Measurements from ENCODE around the gene SPOCK2. TPM values are rescaled to one million over a fixed set of nuclear protein-coding genes. Genes with fewer than 3 reads are reported as not detected.

SPOCK2 gene
- total RNA-seq, 1 experiment from 2014 or later = 4.8 TPM

DNA sequence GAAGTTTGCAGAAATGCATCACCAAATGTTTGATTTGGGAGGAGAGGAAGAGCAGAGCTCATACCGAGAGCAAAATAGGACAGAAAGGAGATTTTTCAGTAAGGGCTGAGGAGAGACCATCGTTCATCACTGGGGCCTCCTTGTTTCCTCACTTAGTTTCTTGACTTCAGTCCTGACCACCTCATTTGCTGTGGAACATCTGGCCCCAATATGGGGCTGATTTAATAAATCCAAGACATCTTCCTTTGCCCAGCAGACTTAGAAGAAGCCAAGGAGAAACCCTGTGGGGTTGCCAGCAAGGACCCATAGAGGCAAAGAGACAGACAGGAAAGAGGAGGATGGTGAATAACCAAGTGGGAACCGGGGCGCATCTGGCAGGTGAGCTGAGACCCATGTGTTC lies 63.8 kb downstream of the SPOCK2 start:
- POLR2A ChIA-PET = no interaction called here

DNA sequence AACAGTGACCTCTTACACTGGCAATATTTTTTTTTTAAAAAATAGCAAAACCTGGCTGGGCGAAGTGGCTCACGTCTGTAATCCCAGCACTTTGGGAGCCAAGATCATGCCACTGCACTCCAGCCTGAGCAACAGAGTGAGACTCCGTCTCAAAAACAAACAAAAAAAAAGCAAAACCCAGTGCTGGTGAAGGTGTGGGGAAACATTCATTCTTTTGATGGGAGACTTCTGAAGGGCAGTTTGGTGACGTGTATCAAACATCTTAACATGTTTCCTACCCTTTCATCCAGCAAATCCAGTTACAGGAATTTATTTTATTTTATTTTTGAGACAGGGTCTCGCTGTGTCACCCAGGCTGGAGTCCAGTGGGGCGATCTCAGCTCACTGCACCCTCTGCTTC lies 66.1 kb downstream of the SPOCK2 start:
- CTCF ChIA-PET = no interaction called here
- intact Hi-C loops (cut with micrococcal nuclease; ENCODE audit: unreplicated experiment) = no loop called here
- no peaks in the 10 kb centered on the region for H3K9me3 ChIP-seq (ENCODE audit: control insufficient read depth, insufficient read depth, low read depth, low read length)

More for the DNA sequence above, 63.8 kb downstream of the SPOCK2 start:
- intact Hi-C loops (cut with micrococcal nuclease; ENCODE audit: unreplicated experiment) (no loop called here), in situ Hi-C loops (cut with HindIII; ENCODE audit: low pct_unique_long_range_greater_than_20kb, low sequenced_read_pairs) (no loop called here)
- Histone ChIP-seq H3K36me3 (ENCODE audit: control insufficient read depth, insufficient read depth, low read length) (no peaks in the 10 kb centered on the region), H3K4me1 (ENCODE audit: control insufficient read depth, insufficient read depth, low read length) (peaks cover 12% of the 10 kb centered on the region), H3K9me3 (ENCODE audit: control insufficient read depth, insufficient read depth, low read depth, low read length) (no peaks in the 10 kb centered on the region), H3K27me3 (ENCODE audit: control insufficient read depth, insufficient read depth, low read length) (no peaks in the 10 kb centered on the region), H3K4me3 (ENCODE audit: low read depth in 2 of 2, low read length in 2 of 2) (no peak overlapping the region), H3K27ac (ENCODE audit: low read length) (no peak overlapping the region)
- no peak for TF ChIP-seq SIN3A (IDR thresholded peaks at IDR 0.05; ENCODE audit: borderline replicate concordance, insufficient read depth, low read depth, low read length)
- TF ChIP-seq CTCF (IDR thresholded peaks at IDR 0.05) = no peak
- TF ChIP-seq, protein P1, sequence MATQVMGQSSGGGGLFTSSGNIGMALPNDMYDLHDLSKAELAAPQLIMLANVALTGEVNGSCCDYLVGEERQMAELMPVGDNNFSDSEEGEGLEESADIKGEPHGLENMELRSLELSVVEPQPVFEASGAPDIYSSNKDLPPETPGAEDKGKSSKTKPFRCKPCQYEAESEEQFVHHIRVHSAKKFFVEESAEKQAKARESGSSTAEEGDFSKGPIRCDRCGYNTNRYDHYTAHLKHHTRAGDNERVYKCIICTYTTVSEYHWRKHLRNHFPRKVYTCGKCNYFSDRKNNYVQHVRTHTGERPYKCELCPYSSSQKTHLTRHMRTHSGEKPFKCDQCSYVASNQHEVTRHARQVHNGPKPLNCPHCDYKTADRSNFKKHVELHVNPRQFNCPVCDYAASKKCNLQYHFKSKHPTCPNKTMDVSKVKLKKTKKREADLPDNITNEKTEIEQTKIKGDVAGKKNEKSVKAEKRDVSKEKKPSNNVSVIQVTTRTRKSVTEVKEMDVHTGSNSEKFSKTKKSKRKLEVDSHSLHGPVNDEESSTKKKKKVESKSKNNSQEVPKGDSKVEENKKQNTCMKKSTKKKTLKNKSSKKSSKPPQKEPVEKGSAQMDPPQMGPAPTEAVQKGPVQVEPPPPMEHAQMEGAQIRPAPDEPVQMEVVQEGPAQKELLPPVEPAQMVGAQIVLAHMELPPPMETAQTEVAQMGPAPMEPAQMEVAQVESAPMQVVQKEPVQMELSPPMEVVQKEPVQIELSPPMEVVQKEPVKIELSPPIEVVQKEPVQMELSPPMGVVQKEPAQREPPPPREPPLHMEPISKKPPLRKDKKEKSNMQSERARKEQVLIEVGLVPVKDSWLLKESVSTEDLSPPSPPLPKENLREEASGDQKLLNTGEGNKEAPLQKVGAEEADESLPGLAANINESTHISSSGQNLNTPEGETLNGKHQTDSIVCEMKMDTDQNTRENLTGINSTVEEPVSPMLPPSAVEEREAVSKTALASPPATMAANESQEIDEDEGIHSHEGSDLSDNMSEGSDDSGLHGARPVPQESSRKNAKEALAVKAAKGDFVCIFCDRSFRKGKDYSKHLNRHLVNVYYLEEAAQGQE (IDR thresholded peaks at IDR 0.05; ENCODE audit: insufficient read depth in 1 of 2, low read depth in 2 of 2, low read length in 1 of 2) = no peak
- DNase-seq (ENCODE audit: low read depth, low spot score) (no peak), ATAC-seq (no peak)
- no TSS peak for BruUV-seq (replicated peaks)
- CTCF ChIA-PET = no interaction called here

More for the DNA sequence above, 66.1 kb downstream of the SPOCK2 start:
- no peak for DNase-seq (ENCODE audit: low read depth, low spot score)
- no peak for ATAC-seq
- Histone ChIP-seq H3K4me3 (ENCODE audit: low read depth in 2 of 2, low read length in 2 of 2) (no peak overlapping the region), H3K27me3 (ENCODE audit: control insufficient read depth, insufficient read depth, low read length) (no peaks in the 10 kb centered on the region), H3K36me3 (ENCODE audit: control insufficient read depth, insufficient read depth, low read length) (no peaks in the 10 kb centered on the region), H3K4me1 (ENCODE audit: control insufficient read depth, insufficient read depth, low read length) (peaks cover 3% of the 10 kb centered on the region; the same call in 1 of the 2 replicates), H3K27ac (ENCODE audit: low read length) (no peak overlapping the region)
- POLR2A ChIA-PET = no interaction called here
- in situ Hi-C loops (cut with HindIII; ENCODE audit: low pct_unique_long_range_greater_than_20kb, low sequenced_read_pairs) = no loop called here
- no peak for TF ChIP-seq SIN3A (IDR thresholded peaks at IDR 0.05; ENCODE audit: borderline replicate concordance, insufficient read depth, low read depth, low read length)
- TF ChIP-seq POLR2AphosphoS5 (IDR thresholded peaks at IDR 0.05; ENCODE audit: low read depth, low read length) = no peak
- TF ChIP-seq, protein P1 (IDR thresholded peaks at IDR 0.05; ENCODE audit: insufficient read depth in 1 of 2, low read depth in 2 of 2, low read length in 1 of 2) = no peak
- no TSS peak for BruUV-seq (replicated peaks)
